HG03520 (cell line): Measurements from ENCODE around the gene HERPUD1.
A peak's percentile ranks its signal among the peaks of the same experiment; 100 is the strongest.
"Not testable (repeated sequence)": the region's sequence is repeated elsewhere in the genome, so short reads cannot be mapped to it uniquely, and the experiment has no call there.

ENCODE experiments used
- ATAC-seq: cut with Tn5 transposase; IDR thresholded peaks from one replicate; pipeline ENCODE4 v1.9.1; 2021; ENCODE audit warnings: mild to moderate bottlenecking, moderate library complexity; ENCODE audit not compliant: unreplicated experiment

HERPUD1 gene

DNA sequence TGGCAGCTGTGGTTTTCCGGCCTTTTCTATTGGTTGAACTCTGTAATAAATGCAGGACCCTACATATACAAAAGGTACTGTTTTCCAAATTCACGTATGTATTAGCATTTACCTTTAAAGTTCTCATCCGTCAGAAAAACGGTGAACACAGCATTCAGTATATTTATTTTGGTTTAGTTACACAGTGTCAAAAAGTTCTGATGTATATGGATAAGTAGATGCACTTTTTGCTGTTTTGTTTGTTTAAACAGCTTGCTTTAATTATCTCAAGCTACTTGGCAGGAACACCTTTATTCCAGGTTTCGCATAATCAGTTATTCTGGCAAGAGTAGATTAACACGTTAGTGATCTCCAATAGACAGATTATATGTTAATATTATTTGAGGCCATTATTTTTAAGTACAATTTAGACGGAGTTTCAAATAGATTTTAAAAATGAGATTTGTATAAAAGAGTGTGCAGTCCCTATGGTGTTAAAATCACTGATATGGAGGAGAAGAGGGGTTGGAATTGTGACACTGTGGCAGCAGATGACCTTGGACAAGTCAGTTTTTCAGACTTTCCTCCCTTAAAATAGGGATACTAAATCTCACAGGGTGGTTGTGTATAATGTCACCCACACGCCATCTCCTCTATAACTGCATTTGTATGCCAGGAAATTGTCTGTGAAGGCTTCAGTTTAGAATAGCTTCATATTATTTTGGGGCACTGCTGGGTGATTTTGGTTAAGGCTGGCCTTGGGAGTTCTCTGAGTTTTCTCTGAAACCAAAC lies 2.1 kb downstream of the HERPUD1 start:
- ATAC-seq, result no peak

GRCh38 chr16:56934599-56935145 lies 2.7 kb downstream of the HERPUD1 start:
- ATAC-seq, result not testable (repeated sequence)

DNA sequence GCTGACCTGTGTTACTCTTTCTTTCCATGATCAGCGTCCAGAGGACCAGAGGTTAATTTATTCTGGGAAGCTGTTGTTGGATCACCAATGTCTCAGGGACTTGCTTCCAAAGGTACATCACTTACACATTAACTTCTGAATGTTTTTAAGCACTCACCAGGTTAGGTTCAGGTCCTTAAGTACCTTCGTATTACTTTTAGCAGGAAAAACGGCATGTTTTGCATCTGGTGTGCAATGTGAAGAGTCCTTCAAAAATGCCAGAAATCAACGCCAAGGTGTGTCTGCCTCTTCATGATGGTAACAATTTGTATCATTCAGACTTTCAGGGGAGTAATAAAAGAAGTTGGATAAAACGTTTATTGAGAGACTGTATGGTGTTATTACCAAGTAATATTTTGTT lies 3.3 kb downstream of the HERPUD1 start:
- ATAC-seq, result no peak

DNA sequence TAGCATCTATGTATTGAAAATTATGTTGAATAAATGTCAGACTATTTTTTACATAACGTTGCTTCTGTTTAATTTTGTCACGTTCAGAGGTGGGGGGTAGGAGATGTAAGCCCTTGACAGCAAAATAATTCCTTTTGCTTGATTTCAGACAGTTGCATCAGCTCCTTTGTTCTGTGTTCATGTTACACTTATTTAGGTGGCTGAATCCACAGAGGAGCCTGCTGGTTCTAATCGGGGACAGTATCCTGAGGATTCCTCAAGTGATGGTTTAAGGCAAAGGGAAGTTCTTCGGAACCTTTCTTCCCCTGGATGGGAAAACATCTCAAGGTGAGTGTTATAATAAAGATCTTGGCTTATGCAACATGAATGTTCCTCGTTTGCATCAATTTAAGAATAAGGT lies 4.5 kb downstream of the HERPUD1 start:
- ATAC-seq, result no peak

- no peak for ATAC-seq
Measured at GRCh38 chr16:56936950-56937349, 5.0 kb downstream of the HERPUD1 start.

DNA sequence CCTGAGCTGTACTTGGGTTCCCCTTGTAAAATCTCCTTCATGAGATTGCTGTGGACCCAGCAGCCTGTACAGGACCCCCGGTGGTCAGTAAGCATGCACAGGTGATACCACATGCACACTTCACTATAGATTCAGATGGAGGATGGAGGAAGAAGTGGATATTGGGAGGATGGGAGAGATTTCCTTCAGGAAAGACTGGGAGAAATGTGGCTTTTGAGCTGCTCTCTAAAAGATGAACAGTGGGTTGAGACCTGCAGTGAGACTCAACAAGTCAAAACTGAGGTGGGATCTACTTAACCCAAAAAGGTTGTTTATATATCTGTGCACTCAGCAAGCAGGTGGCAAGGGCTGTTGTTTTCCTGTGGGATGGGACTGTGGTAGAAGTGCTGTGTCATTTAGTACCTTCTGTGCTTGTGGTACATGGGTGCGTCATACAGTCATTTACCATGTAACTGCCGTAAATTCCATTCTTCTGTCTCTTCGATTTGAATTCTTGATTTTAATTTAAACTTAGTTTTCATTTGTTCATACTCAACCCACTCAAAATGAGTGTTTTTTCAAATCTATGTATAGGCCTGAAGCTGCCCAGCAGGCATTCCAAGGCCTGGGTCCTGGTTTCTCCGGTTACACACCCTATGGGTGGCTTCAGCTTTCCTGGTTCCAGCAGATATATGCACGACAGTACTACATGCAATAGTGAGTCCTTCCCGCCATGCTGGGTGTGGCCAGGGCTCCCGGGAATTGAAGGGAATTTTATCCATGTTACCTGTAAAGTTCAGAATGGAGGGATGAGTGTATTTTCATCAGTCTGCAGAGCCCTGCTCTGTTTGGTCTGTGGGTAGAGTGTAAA lies 6.9 kb downstream of the HERPUD1 start:
- ATAC-seq, result no peak

DNA sequence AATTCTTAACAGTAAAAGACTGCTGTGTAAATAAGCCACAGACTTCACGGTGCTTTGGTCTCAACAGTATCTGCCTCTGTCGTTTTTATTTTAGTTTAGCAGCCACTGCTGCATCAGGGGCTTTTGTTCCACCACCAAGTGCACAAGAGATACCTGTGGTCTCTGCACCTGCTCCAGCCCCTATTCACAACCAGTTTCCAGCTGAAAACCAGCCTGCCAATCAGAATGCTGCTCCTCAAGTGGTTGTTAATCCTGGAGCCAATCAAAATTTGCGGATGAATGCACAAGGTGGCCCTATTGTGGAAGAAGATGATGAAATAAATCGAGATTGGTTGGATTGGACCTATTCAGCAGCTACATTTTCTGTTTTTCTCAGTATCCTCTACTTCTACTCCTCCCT lies 7.9 kb downstream of the HERPUD1 start:
- ATAC-seq, result no peak

DNA sequence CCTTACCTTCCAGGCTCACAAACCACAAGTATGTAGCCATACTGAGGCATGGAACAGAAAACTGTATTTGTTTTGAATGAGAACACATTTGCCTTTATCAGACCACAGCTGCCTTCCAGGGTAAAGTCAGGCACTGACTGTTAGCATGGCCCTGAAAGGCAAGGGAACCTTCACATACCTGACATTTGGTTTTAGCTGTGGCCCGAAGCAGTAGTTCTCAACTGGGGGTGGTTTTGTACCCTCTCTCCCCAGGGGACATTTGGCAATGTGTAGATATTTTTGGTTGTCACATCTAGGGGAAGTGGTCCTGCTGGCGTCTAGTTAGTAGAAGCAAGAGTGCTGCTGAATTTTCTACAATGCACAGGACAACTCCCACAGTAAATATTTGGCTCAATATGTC lies 9.2 kb downstream of the HERPUD1 start:
- no peak for ATAC-seq

- no peak for ATAC-seq
Measured at GRCh38 chr16:56941856-56942331, 10.0 kb downstream of the HERPUD1 start.

DNA sequence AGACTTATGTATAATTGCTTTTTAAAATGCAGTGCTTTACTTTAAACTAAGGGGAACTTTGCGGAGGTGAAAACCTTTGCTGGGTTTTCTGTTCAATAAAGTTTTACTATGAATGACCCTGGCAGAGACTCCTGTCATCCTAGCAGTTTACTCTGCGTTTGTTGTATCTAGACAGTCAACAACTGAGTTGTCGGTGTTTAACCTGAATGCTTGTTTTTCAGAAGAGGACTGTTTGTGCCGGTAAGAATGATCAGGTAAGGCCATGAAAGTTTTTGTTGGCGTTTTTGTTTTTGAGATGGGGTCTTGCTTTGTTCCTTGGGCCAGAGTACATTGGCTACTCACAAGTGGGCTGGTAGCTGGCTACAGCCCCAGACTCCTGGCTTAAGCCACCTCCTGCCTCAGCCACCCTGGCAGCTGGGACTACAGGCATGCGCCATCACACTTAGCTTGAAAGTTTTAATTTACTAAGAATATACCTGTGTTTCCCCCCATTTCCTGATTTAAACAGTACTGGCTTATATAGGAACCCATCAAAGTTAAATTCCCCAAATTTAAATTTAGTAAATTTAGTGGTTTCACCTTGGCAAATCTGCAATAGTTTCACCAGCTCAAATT lies 11.9 kb downstream of the HERPUD1 start:
- ATAC-seq, result no peak

GRCh38 chr16:56944954-56945839 lies 13.3 kb downstream of the HERPUD1 start:
- ATAC-seq, result peak; percentile 50

GRCh38 chr16:56945847-56946527 lies 14.0 kb downstream of the HERPUD1 start:
- no peak for ATAC-seq

DNA sequence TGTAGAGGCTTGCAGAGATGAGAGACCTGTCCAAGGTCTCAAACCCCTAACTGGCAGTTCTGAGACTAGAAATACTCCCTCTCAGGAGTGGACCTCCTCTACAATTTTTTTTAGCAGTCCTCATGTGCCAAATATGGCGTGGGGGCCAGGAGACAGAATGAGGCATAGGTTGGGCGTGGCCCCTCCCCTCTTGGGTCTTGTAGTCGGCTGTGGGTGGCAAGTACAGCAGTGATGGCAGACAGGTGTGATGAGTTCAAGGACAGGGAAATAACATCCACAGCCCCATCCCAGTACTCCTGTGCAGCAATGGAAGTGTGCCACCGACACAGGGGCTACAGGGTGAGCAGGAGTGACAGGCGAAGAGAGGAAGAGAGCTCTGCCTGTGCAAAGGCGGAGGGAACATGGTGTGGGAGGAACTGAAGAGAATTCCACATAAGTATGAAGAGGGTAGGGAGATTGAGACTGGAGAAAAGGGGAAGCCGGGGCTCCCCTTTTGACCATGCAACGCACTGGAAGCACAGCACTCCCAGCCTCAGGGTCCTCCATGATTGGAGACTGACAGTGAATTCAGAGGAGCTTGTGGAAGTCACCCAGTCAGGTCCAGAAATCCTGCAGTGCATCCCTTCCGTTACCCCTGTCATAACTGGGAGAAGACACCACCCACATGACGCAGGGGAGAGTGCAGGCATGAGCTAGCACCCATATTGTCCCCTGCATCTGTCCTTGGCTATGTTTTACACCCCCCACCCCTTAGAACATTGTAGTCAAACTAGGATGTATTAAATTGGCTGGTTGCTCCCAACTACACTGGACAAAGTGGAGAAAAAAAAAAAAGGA lies 15.0 kb downstream of the HERPUD1 start:
- ATAC-seq, result no peak

DNA sequence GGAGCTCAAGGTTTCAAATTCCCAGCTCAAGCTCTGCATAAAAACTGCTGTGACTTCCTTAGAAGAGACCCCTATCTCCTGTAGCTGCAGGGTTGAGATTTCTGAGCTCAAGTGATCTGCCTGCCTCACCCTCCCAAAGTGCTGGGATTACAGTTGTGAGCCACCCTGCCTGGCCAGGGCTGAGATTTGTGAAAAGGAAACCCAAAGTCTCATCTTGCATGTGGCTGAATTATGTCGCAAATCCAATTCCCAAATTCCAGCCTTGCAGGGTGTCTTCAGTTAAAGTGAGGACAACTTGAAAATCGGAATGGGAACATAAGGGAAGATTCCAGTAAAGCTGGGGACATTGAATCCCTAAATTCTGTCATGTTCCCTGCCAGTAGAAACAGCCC lies 15.7 kb downstream of the HERPUD1 start:
- no peak for ATAC-seq

DNA sequence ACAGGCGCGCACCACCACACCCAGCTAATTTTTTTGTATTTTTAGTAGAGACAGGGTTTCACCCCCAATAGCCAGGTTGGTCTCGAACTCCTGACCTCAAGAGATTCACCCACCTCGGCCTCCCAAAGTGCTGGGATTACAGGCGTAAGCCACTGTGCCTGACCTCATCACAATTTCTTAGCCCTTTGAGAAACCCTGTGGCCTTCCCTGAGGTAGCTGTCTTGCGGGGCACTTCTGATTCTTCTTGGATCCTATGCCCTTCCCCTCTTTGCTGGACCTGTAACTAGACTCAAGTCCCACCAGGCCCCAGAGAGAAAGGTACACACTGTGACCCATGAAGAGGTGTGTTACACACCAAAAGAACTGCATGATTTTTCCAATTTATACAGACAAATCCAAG lies 16.3 kb downstream of the HERPUD1 start:
- ATAC-seq, result no peak

GRCh38 chr16:56950051-56950450 lies 18.1 kb downstream of the HERPUD1 start:
- ATAC-seq, result no peak

DNA sequence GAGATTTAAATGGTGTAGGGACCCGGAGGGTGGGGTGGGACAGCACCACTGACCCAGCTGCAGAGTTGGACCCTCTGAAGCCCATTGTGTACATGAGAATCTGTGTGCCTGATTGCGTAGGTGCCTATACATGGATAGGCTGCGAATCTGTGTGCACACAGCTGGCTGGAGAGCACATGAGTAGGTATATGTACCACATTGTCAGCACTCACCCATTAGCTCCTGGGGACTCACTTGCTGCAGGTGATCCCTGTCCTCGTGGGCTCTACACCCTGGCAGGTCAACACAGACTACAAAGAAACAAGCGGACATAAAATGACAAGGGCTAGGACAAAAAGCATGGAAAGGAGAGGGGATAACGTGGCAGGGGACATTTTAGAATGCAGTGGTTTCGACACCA lies 18.5 kb downstream of the HERPUD1 start:
- ATAC-seq, result no peak

GRCh38 chr16:56950881-56951771 lies 19.2 kb downstream of the HERPUD1 start:
- ATAC-seq, result no peak
